GM18508 (cell line): ENCODE measurements around the gene IFT43.

Experiments
- ATAC-seq: cut with Tn5 transposase; IDR thresholded peaks from one replicate; pipeline ENCODE4 v1.9.1; 2021; ENCODE audit warnings: moderate number of reproducible peaks; ENCODE audit not compliant: insufficient read depth, unreplicated experiment

The IFT43 gene

DNA sequence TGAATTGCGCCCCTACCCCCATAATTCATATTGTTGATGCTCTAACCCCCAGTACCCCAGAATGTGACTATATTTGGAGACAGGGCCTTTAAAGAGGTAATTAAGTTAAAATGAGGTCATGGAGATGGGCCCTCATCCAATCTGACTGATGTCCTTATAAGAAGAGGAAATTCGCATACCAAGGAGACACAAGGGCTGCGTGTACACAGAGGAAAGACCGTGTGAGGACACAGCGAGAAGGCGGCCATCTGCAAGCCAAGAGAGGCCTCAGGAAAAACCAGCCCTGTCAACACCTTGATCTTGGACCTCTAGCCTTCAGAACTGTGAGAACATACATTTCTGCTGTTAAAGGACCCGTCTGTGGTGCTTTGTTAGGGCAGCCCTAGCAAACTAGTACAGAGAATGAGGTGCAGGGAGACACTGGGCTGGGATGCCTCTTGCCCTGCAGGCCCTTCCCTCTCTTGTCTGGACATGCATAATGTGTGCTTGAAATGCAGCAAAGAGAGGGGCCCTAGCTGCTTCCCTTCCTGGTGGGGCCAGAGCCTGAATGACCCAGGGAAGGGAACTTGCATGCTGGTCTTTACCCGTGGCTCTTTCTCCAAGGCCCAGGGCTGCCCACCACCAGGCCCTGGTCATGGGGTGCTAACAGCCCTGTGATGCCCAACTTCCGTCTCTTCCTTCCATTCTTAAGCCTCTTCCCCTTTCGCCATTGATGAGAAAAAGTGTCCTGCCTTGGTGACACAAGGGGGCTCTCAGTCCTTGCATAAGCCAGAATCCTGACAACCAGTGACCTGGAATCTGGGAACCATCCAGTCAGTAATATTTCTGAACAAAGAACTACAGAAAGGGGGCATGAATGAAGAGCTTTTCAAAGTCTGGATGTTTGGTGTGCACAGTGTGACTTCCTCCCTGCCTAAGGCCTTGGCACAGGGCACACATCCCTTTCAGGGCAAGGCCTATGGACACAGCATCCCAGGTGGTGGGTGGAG is 116.1 kb downstream of the IFT43 start:
- ATAC-seq = no peak

DNA sequence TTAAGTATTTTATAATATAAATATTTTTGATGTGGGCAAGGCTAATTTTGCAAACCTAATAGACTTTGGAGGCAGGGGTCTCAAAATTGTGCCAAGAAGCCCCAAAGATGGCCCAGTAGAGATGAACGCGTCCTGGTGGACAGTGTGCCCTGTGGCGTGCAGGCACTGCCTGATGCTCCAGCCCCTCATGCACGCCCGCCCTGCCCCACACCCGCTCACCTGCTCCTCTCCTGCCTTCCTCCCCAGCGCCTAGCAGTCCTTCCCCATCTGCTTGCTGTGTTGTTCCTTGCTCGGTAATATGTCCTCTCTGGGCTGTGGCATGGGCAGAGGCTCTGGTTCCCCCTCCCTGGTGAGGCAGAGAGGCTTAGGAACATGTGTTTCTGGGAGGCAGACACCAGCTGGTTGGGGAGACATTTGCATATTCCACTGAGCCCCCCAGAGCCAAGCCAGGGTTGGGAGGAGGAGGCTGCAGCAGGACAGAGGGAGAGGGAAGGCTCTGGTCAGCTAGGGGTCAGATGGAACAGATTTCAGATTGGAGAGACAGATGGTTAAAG is 119.3 kb downstream of the IFT43 start:
- ATAC-seq = no peak

GRCh38 chr14:76106188-76106587 is 120.6 kb downstream of the IFT43 start:
- ATAC-seq = no peak

DNA sequence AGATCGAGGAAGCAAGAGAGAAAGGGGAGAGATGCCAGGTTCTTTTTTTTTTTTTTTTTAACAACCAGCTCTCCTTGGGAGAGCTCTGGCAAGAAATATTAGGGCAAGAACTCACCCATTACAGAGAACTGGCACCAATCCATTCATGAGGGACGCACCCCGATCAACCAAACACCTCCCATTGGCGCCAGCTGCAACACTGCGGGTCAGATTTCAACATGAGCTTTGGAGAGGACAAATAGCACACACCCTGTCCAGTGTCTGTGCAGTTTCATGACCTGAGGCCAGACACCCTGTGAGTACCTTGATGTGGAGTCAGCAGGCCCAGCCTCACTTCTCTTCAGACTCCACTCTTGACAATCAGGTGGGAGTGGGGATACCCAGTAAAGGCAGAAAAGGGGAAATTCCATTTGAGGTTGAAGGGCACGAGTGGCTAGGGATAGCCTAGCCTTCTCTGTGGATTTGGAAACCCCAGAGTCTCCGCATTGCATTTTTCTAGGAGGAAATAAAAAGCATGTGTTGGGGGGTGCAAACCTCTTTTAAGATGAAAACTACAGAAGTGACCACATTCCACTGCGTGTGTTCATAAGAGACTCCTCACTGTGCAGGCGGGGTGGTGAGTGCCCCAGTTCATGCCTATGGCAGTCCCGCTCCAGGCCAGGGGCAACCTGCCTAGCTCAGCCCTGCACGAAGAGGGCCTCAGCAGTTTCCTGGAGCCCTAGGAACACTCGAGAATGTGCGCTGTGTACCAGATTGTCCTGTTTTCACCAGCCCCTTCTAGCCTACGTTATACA is 123.7 kb downstream of the IFT43 start:
- ATAC-seq = no peak

GRCh38 chr14:76112889-76113624 is 127.5 kb downstream of the IFT43 start:
- no peak for ATAC-seq

GRCh38 chr14:76113691-76114090 is 128.1 kb downstream of the IFT43 start:
- no peak for ATAC-seq

- ATAC-seq = no peak
Measured at GRCh38 chr14:76115010-76115422, 129.5 kb downstream of the IFT43 start.

DNA sequence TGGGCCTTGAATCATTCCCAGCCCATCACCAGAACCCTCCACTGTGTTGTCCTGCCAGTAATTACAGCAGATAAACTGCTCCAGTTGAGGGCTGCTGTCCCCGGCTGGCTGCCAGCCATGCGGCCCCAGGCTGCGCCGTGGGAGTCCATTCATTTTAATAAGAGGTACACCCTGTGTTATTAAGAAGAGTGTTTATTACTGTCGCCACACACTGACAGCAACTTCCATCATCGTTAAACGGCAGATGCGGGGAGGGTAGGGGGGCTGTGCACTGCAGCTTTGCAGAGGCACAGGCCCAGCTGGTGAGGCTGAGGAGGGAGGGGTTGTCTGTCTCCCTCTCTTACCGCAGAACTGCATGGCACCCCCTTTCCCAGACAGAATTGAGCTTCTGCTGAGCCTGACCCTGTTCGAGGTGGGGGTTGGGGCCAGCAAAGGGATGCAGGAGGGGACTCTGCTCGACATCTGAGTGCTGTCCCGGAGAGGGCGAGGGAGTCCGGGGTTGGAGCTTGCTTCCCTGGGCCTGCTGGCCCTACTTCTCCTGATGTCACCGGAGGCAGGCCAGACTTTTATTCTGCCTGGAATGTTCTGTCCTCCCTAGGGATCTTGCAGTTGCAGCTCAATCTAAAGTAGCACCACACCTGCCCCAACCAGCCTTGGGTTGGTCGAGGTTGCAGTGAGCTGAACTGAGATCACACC is 132.4 kb downstream of the IFT43 start:
- no peak for ATAC-seq

GRCh38 chr14:76118594-76118993 is 133.0 kb downstream of the IFT43 start:
- no peak for ATAC-seq

- ATAC-seq = no peak
Measured at GRCh38 chr14:76121089-76121748, 135.7 kb downstream of the IFT43 start.

DNA sequence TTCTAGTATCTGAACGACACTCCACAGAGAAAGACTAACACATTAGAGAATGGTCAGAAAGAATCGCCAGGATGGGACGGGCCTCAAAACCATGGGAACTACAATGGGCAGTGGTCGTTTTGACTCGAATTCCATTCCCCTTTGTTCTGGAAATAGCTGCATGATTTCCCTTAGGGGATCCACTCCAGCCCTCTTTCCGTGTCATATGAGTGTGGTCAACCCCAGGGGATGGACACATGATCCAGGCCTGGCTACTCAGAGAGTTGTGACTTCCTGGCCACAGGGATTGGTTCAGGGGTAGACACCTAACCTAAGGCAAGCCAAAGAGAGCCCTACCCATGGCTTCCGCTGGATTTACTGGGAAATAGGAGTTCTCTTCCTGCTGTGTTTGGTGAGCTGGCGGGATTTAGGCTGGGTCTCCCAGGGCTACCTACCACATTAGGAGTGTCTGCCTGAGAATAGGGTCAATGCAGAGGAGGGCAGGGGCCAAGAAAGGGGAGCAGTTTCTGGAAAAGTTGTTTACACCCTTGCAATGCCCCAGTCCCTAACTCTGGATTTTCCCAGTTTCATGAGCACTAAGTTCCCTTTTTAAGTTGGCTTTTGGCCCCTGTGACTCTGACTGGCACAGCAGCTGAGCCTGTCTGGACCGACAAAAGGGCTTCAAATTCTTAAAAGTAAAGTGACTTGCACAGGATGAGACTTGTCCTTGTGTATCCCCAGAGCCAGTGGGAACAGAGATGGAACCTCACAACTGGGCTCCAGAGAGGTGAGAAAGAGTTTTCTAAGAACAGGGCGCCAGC is 138.1 kb downstream of the IFT43 start:
- ATAC-seq = no peak

DNA sequence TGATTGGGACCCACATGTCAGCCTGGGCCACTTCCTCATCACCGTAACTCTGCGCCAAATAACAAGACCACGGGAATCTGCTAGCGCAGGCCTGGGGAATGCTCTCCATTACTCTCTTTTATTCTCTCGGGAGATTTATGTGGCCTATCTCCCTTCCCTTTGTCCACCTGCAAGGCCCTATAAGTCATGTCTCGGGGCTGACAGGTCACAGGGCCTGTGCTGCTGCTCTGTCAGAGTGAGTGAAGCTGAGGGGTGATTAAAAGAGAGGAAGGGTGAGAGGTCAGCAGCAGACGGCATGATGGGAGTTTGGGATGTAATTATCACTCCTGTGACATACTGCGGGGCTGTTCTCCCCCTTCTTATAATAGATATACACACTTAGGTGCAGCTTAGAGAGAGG is 139.9 kb downstream of the IFT43 start:
- no peak for ATAC-seq

DNA sequence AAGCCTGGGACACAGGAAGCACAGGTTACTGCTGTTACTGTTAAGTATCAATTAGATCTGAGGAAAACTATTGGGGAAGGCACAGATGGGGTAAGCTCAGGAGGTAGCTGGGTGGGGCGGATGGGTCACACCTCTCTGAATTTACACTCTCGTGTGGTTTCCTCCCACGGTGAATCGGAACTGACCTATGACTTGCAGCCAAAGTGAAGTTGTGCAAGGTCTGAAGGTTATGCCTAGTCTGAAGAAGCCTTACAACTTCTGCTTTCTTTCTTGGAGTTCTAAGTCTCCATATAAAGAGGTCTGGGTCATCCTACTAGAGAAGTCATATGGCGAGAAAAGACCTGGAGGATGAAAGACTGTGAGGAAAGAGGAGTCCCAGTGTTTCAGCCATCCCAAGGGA is 140.5 kb downstream of the IFT43 start:
- no peak for ATAC-seq

GRCh38 chr14:76129851-76130576 is 144.5 kb downstream of the IFT43 start:
- no peak for ATAC-seq

GRCh38 chr14:76131071-76131965 is 145.8 kb downstream of the IFT43 start:
- ATAC-seq = no peak

DNA sequence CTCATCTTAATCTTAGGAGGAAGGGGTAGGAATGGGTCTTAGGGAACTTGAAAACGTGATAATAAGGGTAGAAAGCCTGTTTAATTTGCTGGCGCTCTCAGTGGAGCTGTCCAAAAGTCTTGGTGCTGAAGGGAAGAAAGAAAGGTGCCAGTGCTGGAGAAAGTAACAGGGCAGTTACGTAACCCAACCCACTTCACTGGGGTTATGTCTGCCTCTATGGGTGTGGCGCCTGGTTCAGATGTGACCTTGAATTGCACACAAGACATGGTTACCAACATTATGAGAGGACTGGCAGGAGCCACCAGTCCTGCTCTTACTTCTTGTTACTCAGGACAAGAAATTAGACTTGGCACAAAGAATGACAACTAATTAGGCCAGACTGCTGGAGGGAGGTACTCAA is 147.5 kb downstream of the IFT43 start:
- ATAC-seq = no peak
